GM23338 (cell line): ENCODE results near the gene DEFB123. TPM values are rescaled to one million over a fixed set of nuclear protein-coding genes. Genes with fewer than 3 reads are reported as not detected.

Experiments
- ATAC-seq: fragments of 200-7000 bp; cut with Tn5 transposase; 3 replicates; pipeline ENCODE4 v1.9.1; 2020
- DNase-seq: peaks from one replicate; pipeline ENCODE4 v3.0.0-alpha.2; 2015; ENCODE audit warnings: low spot score
- H2AFZ ChIP-seq: fragments of 200-600 bp; sonication (generic); 2 replicates; pipeline ENCODE4 v1.8.0; 2016; ENCODE audit warnings: antibody characterized with exemption, mild to moderate bottlenecking, moderate library complexity
- H3F3A ChIP-seq: fragments of 200-600 bp; sonication (generic); replicated peaks from 2 replicates; pipeline ENCODE4 v1.8.0; 2017; ENCODE audit warnings: antibody characterized with exemption, mixed run types, low read depth
- H3K27ac ChIP-seq: fragments of 200-600 bp; sonication (generic); 2 replicates; pipeline ENCODE4 v1.6.1; 2016; ENCODE audit warnings: low read depth
- H3K27me3 ChIP-seq: fragments of 200-600 bp; sonication (generic); 2 replicates; pipeline ENCODE4 v1.8.0; 2016; ENCODE audit warnings: mild to moderate bottlenecking, mixed run types, moderate library complexity; ENCODE audit not compliant: insufficient read depth
- H3K36me3 ChIP-seq: fragments of 200-600 bp; sonication (generic); 2 replicates; pipeline ENCODE4 v1.8.0; 2016; ENCODE audit warnings: mild to moderate bottlenecking; ENCODE audit not compliant: insufficient read depth
- H3K4me1 ChIP-seq: fragments of 200-600 bp; sonication (generic); 2 replicates; pipeline ENCODE4 v1.8.0; 2016; ENCODE audit warnings: mild to moderate bottlenecking, moderate library complexity; ENCODE audit not compliant: insufficient read depth
- H3K4me2 ChIP-seq: fragments of 200-600 bp; sonication (generic); 2 replicates; pipeline ENCODE4 v1.7.1; 2017; ENCODE audit warnings: mixed run types
- H3K4me3 ChIP-seq: fragments of 200-600 bp; sonication (generic); 2 replicates; pipeline ENCODE4 v1.6.1; 2016; ENCODE audit warnings: mixed run types
- H3K79me2 ChIP-seq: fragments of 200-600 bp; sonication (generic); replicated peaks from 2 replicates; pipeline ENCODE4 v1.8.0; 2017; ENCODE audit warnings: mild to moderate bottlenecking; ENCODE audit not compliant: insufficient read depth
- H3K9me2 ChIP-seq: fragments of 200-600 bp; sonication (generic); 2 replicates; pipeline ENCODE4 v1.8.0; 2017; ENCODE audit not compliant: insufficient read depth
- H4K20me1 ChIP-seq: fragments of 200-600 bp; sonication (generic); replicated peaks from 2 replicates; pipeline ENCODE4 v1.8.0; 2017; ENCODE audit warnings: mild to moderate bottlenecking; ENCODE audit not compliant: insufficient read depth
- H3K27ac Mint-ChIP-seq: 2 replicates; pipeline ENCODE4 v1.8.0; 2020; ENCODE audit warnings: inconsistent platforms, mild to moderate bottlenecking, moderate library complexity, mixed read lengths
- H3K27me3 Mint-ChIP-seq: 3 replicates; pipeline ENCODE4 v1.8.0; 2022; ENCODE audit warnings: low read depth, mild to moderate bottlenecking, moderate library complexity, mixed read lengths, inconsistent platforms; ENCODE audit not compliant: insufficient read depth, poor library complexity
- H3K36me3 Mint-ChIP-seq: 3 replicates; pipeline ENCODE4 v1.8.0; 2021; ENCODE audit warnings: low read depth, mild to moderate bottlenecking, inconsistent platforms, moderate library complexity, mixed read lengths
- H3K4me1 Mint-ChIP-seq: 3 replicates; pipeline ENCODE4 v1.8.0; 2020; ENCODE audit warnings: mild to moderate bottlenecking, inconsistent platforms, mixed read lengths
- H3K4me3 Mint-ChIP-seq: 3 replicates; pipeline ENCODE4 v1.8.0; 2021; ENCODE audit warnings: moderate library complexity, mild to moderate bottlenecking, inconsistent platforms, mixed read lengths
- H3K9me3 Mint-ChIP-seq: 3 replicates; pipeline ENCODE4 v1.8.0; 2020; ENCODE audit warnings: moderate library complexity, mild to moderate bottlenecking, inconsistent platforms, mixed read lengths
- CREB1 ChIP-seq: fragments of 250-450 bp; sonication (Bioruptor Pico); IDR thresholded peaks from 2 replicates; pipeline ENCODE4 v1.5.0; 2020; ENCODE audit warnings: low read depth, mild to moderate bottlenecking, moderate library complexity
- ETS1 ChIP-seq: IDR thresholded peaks from 2 replicates; pipeline ENCODE4 v1.6.1; 2016; ENCODE audit warnings: antibody characterized with exemption
- EZH2 ChIP-seq: fragments of 200-600 bp; sonication (generic); IDR thresholded peaks from one replicate; pipeline ENCODE4 v1.8.0; 2017; ENCODE audit warnings: antibody characterized with exemption, mild to moderate bottlenecking, low read depth; ENCODE audit not compliant: unreplicated experiment
- EZH2phosphoT487 ChIP-seq: fragments of 200-600 bp; sonication (generic); IDR thresholded peaks from one replicate; pipeline ENCODE4 v1.8.1; 2018; ENCODE audit warnings: antibody characterized with exemption; ENCODE audit not compliant: unreplicated experiment
- JUNB ChIP-seq: IDR thresholded peaks from one replicate; pipeline ENCODE4 v1.6.1; 2016; ENCODE audit warnings: antibody characterized with exemption; ENCODE audit not compliant: unreplicated experiment
- NANOG ChIP-seq: IDR thresholded peaks from 2 replicates; pipeline ENCODE4 v1.6.1; 2016; ENCODE audit warnings: antibody characterized with exemption, borderline replicate concordance
- POLR2AphosphoS5 ChIP-seq: IDR thresholded peaks from 2 replicates; pipeline ENCODE4 v1.6.1; 2016; ENCODE audit warnings: antibody characterized with exemption, low read depth
- STAT1 ChIP-seq: IDR thresholded peaks from one replicate; pipeline ENCODE4 v1.6.1; 2016; ENCODE audit warnings: antibody characterized with exemption; ENCODE audit not compliant: unreplicated experiment
- ZNF114 ChIP-seq: fragments of 250-450 bp; sonication (Bioruptor Pico); IDR thresholded peaks from 2 replicates; pipeline ENCODE4 v1.5.0; 2020; ENCODE audit warnings: mild to moderate bottlenecking, moderate library complexity
- ZNF331 ChIP-seq: fragments of 250-450 bp; sonication (Bioruptor Pico); IDR thresholded peaks from 2 replicates; pipeline ENCODE4 v1.5.0; 2020; ENCODE audit warnings: low read depth, mild to moderate bottlenecking, moderate library complexity
- ZNF462 ChIP-seq: fragments of 250-450 bp; sonication (Bioruptor Pico); IDR thresholded peaks from 2 replicates; pipeline ENCODE4 v1.5.0; 2020; ENCODE audit warnings: mild to moderate bottlenecking, moderate library complexity
- polyA plus RNA-seq: library from polyadenylated mRNA; unstranded; fragments of >200 nt; fragmentation: Nextera tagmentation; extraction: Ambion mirVana; gene quantifications from 2 replicates; pipeline ENCODE4 v1.2.1, GENCODE V29; 2016
- total RNA-seq: library from RNA; depleted of rRNA; stranded (reverse); fragments of >200 nt; shearing (Covaris generic); gene quantifications from 2 replicates; pipeline ENCODE4 v1.2.3, GENCODE V29; 2014
- TF ChIP-seq, protein P1 (sequence below): IDR thresholded peaks from one replicate; pipeline ENCODE4 v1.6.1; 2018; ENCODE audit warnings: antibody characterized with exemption; ENCODE audit not compliant: unreplicated experiment

Gene DEFB123
- total and polyA plus RNA-seq, 2 experiments from 2014 or later = not detected

DNA sequence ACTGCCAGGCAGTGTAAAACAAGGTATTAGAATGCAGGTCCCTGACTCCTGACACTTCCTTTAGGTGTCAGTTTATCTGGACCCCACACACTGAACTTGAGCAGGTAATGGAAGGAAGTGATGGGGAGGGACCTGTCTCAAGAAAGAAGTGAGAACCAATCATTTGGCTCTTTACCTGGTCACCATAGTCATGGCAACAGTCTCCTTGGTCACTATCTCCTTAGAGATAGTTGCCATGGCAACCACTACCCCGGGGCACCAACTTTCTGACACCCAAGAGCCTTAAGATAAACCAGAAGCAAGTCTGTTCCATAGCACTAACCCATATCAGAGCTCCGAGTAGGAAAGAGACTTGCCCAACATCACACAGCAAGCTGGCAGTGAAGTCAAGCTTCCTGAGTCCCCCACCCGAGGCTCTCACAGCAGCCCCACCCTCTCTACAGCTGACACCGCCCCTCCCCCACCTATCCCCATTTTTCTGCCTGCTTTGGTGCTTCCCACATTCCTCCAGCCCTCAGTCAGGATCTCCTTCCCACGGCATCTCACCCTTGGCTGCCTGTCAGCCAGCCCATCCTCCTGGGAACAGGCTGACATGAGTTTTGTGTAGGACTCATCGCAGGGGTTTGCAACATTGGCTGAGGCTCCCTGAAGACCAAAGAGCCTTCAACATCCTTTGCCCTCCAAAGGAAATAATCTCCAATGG, 57.6 kb downstream of the DEFB123 start:
- Histone ChIP-seq H3K36me3 (no peaks in the 10 kb centered on the region), H3K27ac (no peak overlapping the region), H2AFZ (no peak overlapping the region; the same call in 1 of the 2 replicates), H3K9me2 (no peaks in the 10 kb centered on the region), H4K20me1 (no peaks in the 10 kb centered on the region), H3K4me2 (0 out of 2 replicates have a peak overlapping the region, but pooled peaks have one; percentile 44), H3K27me3 (no peaks in the 10 kb centered on the region), H3K4me3 (no peak overlapping the region), H3K4me1 (peaks cover 7% of the 10 kb centered on the region), H3K79me2 (no peaks in the 10 kb centered on the region), H3F3A (no peaks in the 10 kb centered on the region; the same call in 1 of the 2 replicates)
- TF ChIP-seq JUNB = no peak
- no peak for TF ChIP-seq EZH2
- TF ChIP-seq POLR2AphosphoS5 = no peak
- no peak for TF ChIP-seq STAT1
- TF ChIP-seq ZNF462 = no peak
- no peak for TF ChIP-seq NANOG
- TF ChIP-seq CREB1 = no peak
- TF ChIP-seq EZH2phosphoT487 = no peak
- TF ChIP-seq ZNF331 (CRISPR knock-in tag) = no peak
- TF ChIP-seq ZNF114 (CRISPR knock-in tag) = no peak
- no peak for TF ChIP-seq ETS1
- TF ChIP-seq, protein P1, sequence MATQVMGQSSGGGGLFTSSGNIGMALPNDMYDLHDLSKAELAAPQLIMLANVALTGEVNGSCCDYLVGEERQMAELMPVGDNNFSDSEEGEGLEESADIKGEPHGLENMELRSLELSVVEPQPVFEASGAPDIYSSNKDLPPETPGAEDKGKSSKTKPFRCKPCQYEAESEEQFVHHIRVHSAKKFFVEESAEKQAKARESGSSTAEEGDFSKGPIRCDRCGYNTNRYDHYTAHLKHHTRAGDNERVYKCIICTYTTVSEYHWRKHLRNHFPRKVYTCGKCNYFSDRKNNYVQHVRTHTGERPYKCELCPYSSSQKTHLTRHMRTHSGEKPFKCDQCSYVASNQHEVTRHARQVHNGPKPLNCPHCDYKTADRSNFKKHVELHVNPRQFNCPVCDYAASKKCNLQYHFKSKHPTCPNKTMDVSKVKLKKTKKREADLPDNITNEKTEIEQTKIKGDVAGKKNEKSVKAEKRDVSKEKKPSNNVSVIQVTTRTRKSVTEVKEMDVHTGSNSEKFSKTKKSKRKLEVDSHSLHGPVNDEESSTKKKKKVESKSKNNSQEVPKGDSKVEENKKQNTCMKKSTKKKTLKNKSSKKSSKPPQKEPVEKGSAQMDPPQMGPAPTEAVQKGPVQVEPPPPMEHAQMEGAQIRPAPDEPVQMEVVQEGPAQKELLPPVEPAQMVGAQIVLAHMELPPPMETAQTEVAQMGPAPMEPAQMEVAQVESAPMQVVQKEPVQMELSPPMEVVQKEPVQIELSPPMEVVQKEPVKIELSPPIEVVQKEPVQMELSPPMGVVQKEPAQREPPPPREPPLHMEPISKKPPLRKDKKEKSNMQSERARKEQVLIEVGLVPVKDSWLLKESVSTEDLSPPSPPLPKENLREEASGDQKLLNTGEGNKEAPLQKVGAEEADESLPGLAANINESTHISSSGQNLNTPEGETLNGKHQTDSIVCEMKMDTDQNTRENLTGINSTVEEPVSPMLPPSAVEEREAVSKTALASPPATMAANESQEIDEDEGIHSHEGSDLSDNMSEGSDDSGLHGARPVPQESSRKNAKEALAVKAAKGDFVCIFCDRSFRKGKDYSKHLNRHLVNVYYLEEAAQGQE = no peak
- no peak for ATAC-seq
- no peak overlapping the region for H3K27ac Mint-ChIP-seq
- H3K9me3 Mint-ChIP-seq = peaks cover 80% of the 10 kb centered on the region
- DNase-seq = peak; percentile 78
- H3K4me1 Mint-ChIP-seq = no peaks in the 10 kb centered on the region
- H3K4me3 Mint-ChIP-seq = no peak overlapping the region
- peaks cover 9% of the 10 kb centered on the region for H3K27me3 Mint-ChIP-seq
- no peaks in the 10 kb centered on the region; the same call in 1 of the 3 replicates for H3K36me3 Mint-ChIP-seq
